Activated naive CD4-positive, alpha-beta T cell (primary cell): Measurements from ENCODE around the gene MVP.
A peak's percentile ranks its signal among the peaks of the same experiment; 100 is the strongest.
"Not testable (repeated sequence)": the region's sequence is repeated elsewhere in the genome, so short reads cannot be mapped to it uniquely, and the experiment has no call there.

Experiments used
- DNase-seq, 4 experiments: peaks; one replicate each; lab custom pipeline; 2025; lab: John Stamatoyannopoulos, UW

The MVP gene

DNA sequence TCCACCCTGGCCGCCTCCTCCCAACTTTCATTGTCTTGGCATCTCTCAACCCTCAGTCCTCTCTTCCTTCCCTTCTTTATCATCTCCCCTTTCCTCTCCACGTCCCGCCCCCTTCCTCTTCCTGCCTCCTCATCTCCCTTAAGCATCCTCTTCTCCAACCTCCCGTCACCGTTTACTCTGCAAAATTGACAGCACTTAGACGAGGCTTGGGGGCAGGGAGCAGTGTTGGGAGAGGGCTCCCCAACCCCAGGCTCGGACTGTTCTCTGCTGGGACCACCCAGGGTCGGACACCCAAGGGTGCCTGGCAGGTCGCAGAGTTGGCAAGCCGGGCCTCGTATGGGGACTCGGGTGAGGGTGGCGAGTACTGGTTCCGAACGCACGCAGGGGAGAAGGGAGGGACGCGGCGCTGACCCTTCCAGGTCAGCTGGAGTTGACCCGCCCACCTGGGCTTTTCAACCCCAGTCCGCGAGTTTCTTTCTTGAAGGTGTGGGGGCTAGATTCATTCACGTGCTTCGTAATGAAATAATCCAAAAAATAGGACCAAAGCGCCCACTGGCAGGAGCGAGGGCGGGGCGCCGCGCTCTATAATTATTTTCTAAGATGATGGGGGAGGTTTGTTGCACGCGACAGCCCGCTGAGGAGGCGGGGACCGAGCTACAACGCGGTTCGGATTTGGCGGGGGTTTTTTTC lies 5.1 kb upstream of the MVP start:
- DNase-seq = peak in 3 of 4 experiments; percentile 35 to 55 (median 44)

DNA sequence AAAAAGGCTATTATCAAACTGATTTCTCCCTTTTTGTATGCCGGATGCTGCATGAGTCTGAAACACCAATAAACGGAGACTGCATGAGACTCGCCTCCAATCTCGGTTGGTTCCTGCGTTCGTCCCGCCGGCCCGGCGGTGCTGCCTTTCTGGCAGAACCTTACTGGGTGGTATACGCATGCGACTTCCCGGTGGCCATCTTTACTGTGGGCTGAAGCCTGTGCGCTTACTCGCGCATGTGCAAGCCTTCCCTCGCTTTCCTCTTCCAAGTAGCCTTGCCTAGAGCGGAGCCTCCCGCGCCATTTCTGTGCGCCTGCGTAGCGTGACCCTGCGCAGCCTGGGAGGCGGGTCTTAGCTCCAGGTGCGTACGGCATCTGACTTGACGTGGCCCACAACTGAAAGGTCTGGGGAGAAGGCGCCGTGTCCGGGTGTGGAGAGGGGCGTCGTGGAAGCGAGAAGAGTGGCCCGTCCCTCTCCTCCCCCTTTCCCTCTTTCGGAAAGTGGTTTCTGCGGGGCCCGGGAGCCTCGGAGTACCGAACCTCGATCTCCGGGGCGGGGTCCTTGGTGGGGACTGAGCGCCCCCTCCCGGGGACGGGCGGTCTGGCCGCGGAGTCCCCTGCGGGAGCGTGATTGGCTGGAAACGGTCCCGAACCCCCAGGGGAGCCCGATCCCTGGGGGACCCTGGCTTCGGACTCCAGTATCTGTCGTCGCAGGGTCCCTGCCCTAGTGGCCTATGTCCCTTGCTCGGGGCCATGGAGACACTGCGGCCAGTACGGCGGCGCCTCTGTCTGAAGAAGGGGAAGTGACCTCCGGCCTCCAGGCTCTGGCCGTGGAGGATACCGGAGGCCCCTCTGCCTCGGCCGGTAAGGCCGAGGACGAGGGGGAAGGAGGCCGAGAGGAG lies 4.2 kb upstream of the MVP start, which contains the start of gene PAGR1:
TSS of gene PAGR1 (plus strand) at position 360 of the 901 bp plus-strand sequence. CDS start at position 734, 374 bp downstream.
- DNase-seq = peak; percentile 90 to 96 (median 94)

DNA sequence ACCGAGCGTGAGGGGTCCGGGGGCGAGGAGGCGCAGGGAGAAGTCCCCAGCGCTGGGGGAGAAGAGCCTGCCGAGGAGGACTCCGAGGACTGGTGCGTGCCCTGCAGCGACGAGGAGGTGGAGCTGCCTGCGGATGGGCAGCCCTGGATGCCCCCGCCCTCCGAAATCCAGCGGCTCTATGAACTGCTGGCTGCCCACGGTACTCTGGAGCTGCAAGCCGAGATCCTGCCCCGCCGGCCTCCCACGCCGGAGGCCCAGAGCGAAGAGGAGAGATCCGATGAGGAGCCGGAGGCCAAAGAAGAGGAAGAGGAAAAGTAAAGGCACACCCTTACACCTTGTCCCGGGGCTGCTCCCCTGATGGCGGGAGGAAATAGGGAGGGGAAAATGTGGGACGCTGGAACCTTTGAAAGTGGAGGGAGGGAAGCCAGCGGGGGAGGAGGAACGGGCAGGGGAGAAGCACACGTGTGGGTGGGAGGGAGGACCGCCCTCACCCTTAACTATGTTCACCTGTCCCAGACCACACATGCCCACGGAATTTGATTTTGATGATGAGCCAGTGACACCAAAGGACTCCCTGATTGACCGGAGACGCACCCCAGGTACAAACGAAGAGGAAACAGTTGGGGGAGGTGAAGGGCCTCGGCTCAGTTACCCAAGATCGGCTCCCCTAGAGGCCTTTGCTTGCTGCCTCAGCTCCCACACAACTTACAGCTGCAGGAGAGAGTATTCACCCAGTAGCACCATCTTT lies 3.4 kb upstream of the MVP start:
- DNase-seq = peak in 1 of 4 experiments; percentile 41

DNA sequence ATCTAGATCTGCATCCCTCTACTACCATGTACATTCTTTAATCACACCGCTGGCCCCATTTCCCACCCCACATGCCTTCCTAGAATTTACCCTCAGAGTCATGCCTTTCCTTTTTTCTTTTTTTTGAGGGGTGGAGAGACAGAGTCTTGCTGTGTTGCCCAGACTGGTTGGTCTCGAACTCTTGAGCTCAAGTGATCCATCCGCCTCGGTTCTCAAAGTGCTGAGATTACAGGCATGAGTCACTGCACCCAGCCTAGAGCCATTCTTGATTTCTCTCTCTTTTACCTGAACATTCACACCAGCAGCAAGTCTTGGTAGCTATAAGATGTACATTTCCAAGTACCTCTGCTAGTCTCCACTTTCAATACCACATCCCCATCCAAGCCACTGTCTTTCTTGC lies 2.2 kb upstream of the MVP start:
- DNase-seq = no peak

GRCh38 chr16:29819506-29819905 lies 756 bp upstream of the MVP start:
- no peak for DNase-seq

GRCh38 chr16:29820730-29821642 lies 724 bp downstream of the MVP start:
- DNase-seq = peak in 2 of 4 experiments; percentile 10 to 13

DNA sequence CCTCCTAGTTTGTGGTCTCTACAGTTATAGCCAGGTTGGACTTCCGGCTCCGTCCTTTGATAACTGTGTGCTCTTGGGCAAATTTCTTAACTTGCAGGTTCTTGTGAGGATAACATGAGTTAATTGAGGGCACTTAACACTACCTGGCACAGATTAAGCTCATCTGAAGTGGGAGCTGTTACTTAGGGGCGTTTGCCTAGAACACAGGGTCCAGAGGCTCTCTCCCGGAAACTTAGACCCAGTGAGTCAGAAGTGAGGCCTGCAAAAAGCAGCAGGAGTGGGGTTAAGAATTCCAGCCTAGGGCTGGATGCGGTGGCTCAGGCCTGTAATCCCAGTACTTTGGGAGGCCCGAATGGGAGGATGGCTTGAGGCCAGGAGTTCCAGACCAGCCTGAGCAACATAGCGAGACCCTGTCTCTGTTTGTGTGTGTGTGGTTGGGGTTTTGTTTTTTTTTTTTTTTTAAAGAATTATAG lies 1.4 kb downstream of the MVP start:
- no peak for DNase-seq

DNA sequence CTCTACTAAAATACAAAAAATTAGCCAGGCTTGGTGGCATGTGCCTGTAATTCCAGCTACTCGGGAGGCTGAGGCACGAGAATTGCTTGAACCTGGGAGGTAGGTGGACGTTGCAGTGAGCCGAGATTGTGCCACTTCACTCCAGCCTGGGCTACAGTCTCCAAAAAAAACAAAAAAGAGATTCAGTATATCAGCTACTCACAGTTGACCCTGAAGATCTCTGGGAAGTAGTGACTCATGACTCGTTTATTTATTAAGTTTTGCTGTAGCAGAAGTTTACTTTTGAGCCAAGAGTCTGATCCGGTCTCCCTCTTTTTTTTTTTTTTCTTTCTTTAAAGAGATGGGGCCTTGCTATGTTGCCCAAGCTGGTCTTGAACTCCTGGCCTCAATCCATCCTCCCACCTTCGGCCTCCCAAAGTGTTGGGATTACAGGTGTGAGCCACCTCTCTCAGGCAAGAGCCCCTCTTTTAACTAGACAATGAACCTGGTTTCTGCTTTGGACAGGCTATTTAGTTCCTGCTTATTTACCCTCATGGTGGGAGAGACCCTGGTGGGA lies 4.4 kb downstream of the MVP start:
- no peak for DNase-seq

GRCh38 chr16:29825145-29826044 lies 5.1 kb downstream of the MVP start:
- DNase-seq = no peak

- no peak for DNase-seq
Observed at GRCh38 chr16:29826342-29826695, 6.1 kb downstream of the MVP start.

- DNase-seq = no peak
Observed at GRCh38 chr16:29830774-29831173, 10.5 kb downstream of the MVP start.

DNA sequence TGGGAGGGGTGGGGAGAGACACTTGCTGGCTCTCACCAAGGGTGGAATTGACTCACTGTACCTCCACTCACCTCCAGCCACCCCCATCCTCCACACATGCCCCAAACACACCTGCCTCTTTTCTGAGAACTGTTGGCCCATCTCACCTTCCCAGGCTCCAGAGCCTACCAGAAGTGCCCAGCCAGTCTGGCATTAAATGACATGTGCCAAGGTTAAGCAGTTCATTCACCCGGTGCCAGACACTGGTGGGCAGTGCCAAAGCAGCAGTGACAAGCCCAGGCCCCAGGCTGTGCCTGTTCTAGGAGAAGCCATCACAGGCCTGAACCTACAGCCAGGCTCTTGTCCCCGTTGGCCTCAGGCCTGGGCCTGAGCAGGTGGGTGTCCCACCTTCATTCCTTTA lies 11.2 kb downstream of the MVP start:
- DNase-seq = no peak

DNA sequence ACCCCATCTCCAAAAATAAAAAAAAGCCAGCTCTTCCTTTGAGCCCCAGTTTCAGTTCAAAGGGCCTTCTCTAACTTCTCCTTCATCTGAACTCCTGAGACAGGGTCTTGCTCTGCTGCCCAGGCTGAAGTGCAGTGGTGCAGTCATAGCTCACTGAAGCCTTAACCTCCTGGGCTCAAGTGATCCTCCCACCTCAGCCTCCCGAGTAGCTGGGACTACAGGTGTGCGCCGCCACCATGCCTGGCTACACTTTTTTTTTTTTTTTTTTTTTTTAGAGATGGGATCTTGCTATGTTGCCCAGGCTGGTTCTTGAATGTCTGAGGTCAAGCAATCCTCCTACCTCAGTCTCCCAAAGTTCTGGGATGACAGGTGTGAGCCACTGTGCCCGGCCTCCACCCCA lies 13.0 kb downstream of the MVP start:
- DNase-seq = not testable (repeated sequence)

GRCh38 chr16:29834079-29834478 lies 13.8 kb downstream of the MVP start:
- no peak for DNase-seq

GRCh38 chr16:29835926-29836325 lies 15.7 kb downstream of the MVP start:
- no peak for DNase-seq

DNA sequence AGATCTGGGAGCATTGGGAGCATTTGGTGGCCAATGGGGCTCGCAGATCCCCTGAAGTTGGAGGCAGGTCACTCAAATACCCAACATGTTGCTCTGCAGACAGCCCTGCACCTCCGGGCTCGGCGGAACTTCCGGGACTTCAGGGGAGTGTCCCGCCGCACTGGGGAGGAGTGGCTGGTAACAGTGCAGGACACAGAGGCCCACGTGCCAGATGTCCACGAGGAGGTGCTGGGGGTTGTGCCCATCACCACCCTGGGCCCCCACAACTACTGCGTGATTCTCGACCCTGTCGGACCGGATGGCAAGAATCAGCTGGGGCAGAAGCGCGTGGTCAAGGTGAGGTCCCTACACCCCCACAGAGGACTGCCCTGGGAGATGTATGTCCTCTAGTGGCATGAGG lies 16.4 kb downstream of the MVP start:
- no peak for DNase-seq

- no peak for DNase-seq
Observed at GRCh38 chr16:29837841-29838240, 17.6 kb downstream of the MVP start.

GRCh38 chr16:29839822-29840221 lies 19.6 kb downstream of the MVP start:
- no peak for DNase-seq

DNA sequence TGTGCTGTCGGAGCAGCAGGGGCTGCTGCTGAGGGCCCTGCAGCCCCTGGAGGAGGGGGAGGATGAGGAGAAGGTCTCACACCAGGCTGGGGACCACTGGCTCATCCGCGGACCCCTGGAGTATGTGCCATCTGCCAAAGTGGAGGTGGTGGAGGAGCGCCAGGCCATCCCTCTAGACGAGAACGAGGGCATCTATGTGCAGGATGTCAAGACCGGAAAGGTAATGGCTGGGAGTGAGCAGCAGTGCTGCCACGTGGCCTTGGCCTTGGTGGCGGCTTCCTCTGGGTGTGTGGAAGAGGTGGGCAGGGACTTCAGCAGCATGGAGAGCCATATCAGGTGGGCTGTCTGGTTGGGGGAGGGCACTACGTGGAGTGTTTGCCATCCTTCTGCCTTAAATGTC lies 20.0 kb downstream of the MVP start:
- no peak for DNase-seq

GRCh38 chr16:29841631-29842030 lies 21.4 kb downstream of the MVP start:
- no peak for DNase-seq
